Neuronal stem cell (in vitro differentiated cells): Measurements from ENCODE around the gene LIN54.
A peak's percentile ranks its signal among the peaks of the same experiment; 100 is the strongest.

Source experiments
- DNase-seq: peaks from one replicate; pipeline ENCODE4 v3.0.0-alpha.2; 2013; ENCODE audit warnings: low spot score
- H2AFZ ChIP-seq: one replicate; pipeline ENCODE4 v1.6.1; 2013; ENCODE audit warnings: mild to moderate bottlenecking, low read length, inconsistent platforms
- H2AK5ac ChIP-seq: 2 replicates; pipeline ENCODE4 v1.6.1; 2013; ENCODE audit warnings: low read depth, mild to moderate bottlenecking, inconsistent platforms, low read length, moderate library complexity, mixed read lengths
- H2BK120ac ChIP-seq: 2 replicates; pipeline ENCODE4 v1.6.1; 2013; ENCODE audit warnings: low read depth, mild to moderate bottlenecking, inconsistent platforms, low read length, moderate library complexity, mixed read lengths
- H2BK12ac ChIP-seq: one replicate; pipeline ENCODE4 v1.6.1; 2013; ENCODE audit warnings: low read length, inconsistent platforms
- H2BK15ac ChIP-seq: 2 replicates; pipeline ENCODE4 v1.6.1; 2013; ENCODE audit warnings: mild to moderate bottlenecking, low read length, inconsistent platforms, mixed read lengths
- H2BK5ac ChIP-seq: one replicate; pipeline ENCODE4 v1.6.1; 2013; ENCODE audit warnings: inconsistent platforms, mild to moderate bottlenecking, low read length, moderate library complexity
- H3K14ac ChIP-seq: one replicate; pipeline ENCODE4 v1.6.1; 2013; ENCODE audit warnings: low read length, inconsistent platforms
- H3K18ac ChIP-seq: 2 replicates; pipeline ENCODE4 v1.6.1; 2013; ENCODE audit warnings: low read length, inconsistent platforms
- H3K23ac ChIP-seq: 2 replicates; pipeline ENCODE4 v1.6.1; 2013; ENCODE audit warnings: low read depth, mild to moderate bottlenecking, mixed read lengths, low read length, inconsistent platforms; ENCODE audit not compliant: poor library complexity
- H3K27ac ChIP-seq: replicated peaks from 3 replicates; pipeline ENCODE4 v1.5.1; 2013; ENCODE audit warnings: low read length, inconsistent platforms
- H3K27me3 ChIP-seq, 3 experiments: 2 replicates each; pipeline ENCODE4 v1.6.1; 2013; ENCODE audit warnings: low read length in 3 of 3, mild to moderate bottlenecking in 2 of 3, inconsistent platforms in 1 of 3, low read depth in 1 of 3, mixed read lengths in 1 of 3, moderate library complexity in 1 of 3; ENCODE audit not compliant: control insufficient read depth in 3 of 3, insufficient read depth in 3 of 3
- H3K36me3 ChIP-seq, 2 donors: replicated peaks in 1 of 2; 2 replicates each; pipeline ENCODE4 v1.6.1; 2013; ENCODE audit warnings: low read length in 2 of 2; ENCODE audit not compliant: control insufficient read depth in 2 of 2, insufficient read depth in 2 of 2
- H3K4ac ChIP-seq: 2 replicates; pipeline ENCODE4 v1.6.1; 2013; ENCODE audit warnings: inconsistent platforms, mild to moderate bottlenecking, low read length, moderate library complexity
- H3K4me1 ChIP-seq, 2 donors: 1 replicate in 1 of 2; 2 replicates in 1 of 2; pipeline ENCODE4 v1.6.1; 2013; ENCODE audit warnings: low read length in 2 of 2, low read depth in 1 of 2; ENCODE audit not compliant: control insufficient read depth in 2 of 2, insufficient read depth in 1 of 2
- H3K4me2 ChIP-seq: one replicate; pipeline ENCODE4 v1.6.1; 2013; ENCODE audit warnings: mild to moderate bottlenecking, low read length, inconsistent platforms; ENCODE audit not compliant: insufficient read depth, poor library complexity, severe bottlenecking
- H3K4me3 ChIP-seq, 2 donors: 2 replicates each; pipeline ENCODE4 v1.5.1; 2013; ENCODE audit warnings: low read length in 2 of 2, mild to moderate bottlenecking in 2 of 2, inconsistent platforms in 1 of 2, moderate library complexity in 1 of 2
- H3K79me1 ChIP-seq: one replicate; pipeline ENCODE4 v1.6.1; 2013; ENCODE audit warnings: low read depth, mild to moderate bottlenecking, inconsistent platforms, low read length, moderate library complexity
- H3K9ac ChIP-seq: one replicate; pipeline ENCODE4 v1.6.1; 2013; ENCODE audit warnings: mild to moderate bottlenecking, low read depth, low read length, inconsistent platforms; ENCODE audit not compliant: poor library complexity
- H3K9me3 ChIP-seq, 2 donors: replicated peaks in 1 of 2; 2 replicates each; pipeline versions ENCODE3 to v1.6.1; 2013; ENCODE audit warnings: low read length in 2 of 2, mild to moderate bottlenecking in 2 of 2, inconsistent platforms in 1 of 2, low read depth in 1 of 2, mixed read lengths in 1 of 2, moderate library complexity in 1 of 2; ENCODE audit not compliant: control insufficient read depth in 2 of 2, insufficient read depth in 1 of 2
- H4K8ac ChIP-seq: one replicate; pipeline ENCODE4 v1.6.1; 2013; ENCODE audit warnings: low read depth, mild to moderate bottlenecking, inconsistent platforms, low read length, moderate library complexity
- H4K91ac ChIP-seq: one replicate; pipeline ENCODE4 v1.6.1; 2013; ENCODE audit warnings: low read length, low read depth, mild to moderate bottlenecking, inconsistent platforms; ENCODE audit not compliant: poor library complexity
- WGBS, 2 donors: extraction: QIAGEN DNeasy Blood & Tissue Kit; methylation state at CpG; one replicate each; pipeline ENCODE4 v1.1.7; 2013; ENCODE audit warnings: missing lambda C conversion rate in 2 of 2, mixed read lengths in 1 of 2; ENCODE audit not compliant: insufficient read length in 2 of 2, insufficient replicate concordance in 1 of 2; ENCODE audit errors: extremely low coverage in 2 of 2; 5-methylcytosine and 5-hydroxymethylcytosine counted together

Gene LIN54

GRCh38 chr4:83013902-83014301 lies 3.3 kb upstream of the LIN54 start:
- Histone ChIP-seq H3K23ac (no peak overlapping the region), H3K27me3 (no peaks in the 10 kb centered on the region), H3K27ac (no peak overlapping the region), H4K8ac (no peak overlapping the region), H3K4ac (no peak overlapping the region), H3K4me3 (no peak overlapping the region), H2BK120ac (no peak overlapping the region), H2BK15ac (no peak overlapping the region), H2BK12ac (no peak overlapping the region), H2BK5ac (no peak overlapping the region), H3K36me3 (no peaks in the 10 kb centered on the region), H3K4me1 (peaks cover 2 to 8% of the 10 kb centered on the region in 2 donors), H3K9me3 (no peaks in the 10 kb centered on the region), H3K18ac (no peak overlapping the region), H3K79me1 (no peaks in the 10 kb centered on the region), H3K9ac (no peak overlapping the region), H3K4me2 (no peak overlapping the region), H4K91ac (no peak overlapping the region), H2AFZ (peak overlapping the region; percentile 86), H2AK5ac (no peak overlapping the region), H3K14ac (no peak overlapping the region)
- no peak for DNase-seq

GRCh38 chr4:83013420-83013867 lies 2.8 kb upstream of the LIN54 start:
- no peaks in the 10 kb centered on the region for H3K9me3 ChIP-seq
- no peak overlapping the region for H4K8ac ChIP-seq
- H3K27ac ChIP-seq: peak overlapping the region; percentile 21
- no peak overlapping the region for H3K23ac ChIP-seq
- H2BK120ac ChIP-seq: no peak overlapping the region
- H3K9ac ChIP-seq: no peak overlapping the region
- no peak overlapping the region for H3K18ac ChIP-seq
- no peak overlapping the region for H2BK15ac ChIP-seq
- H4K91ac ChIP-seq: no peak overlapping the region
- no peak overlapping the region for H2BK12ac ChIP-seq
- no peak overlapping the region for H3K4ac ChIP-seq
- H3K79me1 ChIP-seq: no peaks in the 10 kb centered on the region
- H3K4me2 ChIP-seq: no peak overlapping the region
- no peak overlapping the region for H2AK5ac ChIP-seq
- no peak for DNase-seq
- no peaks in the 10 kb centered on the region for H3K27me3 ChIP-seq
- H2BK5ac ChIP-seq: no peak overlapping the region
- peak overlapping the region; percentile 86 for H2AFZ ChIP-seq
- H3K36me3 ChIP-seq: no peaks in the 10 kb centered on the region
- WGBS, 2 donors: no CpG with 5 or more reads among the region's 13 CpGs
- H3K4me1 ChIP-seq: peaks cover 2 to 8% of the 10 kb centered on the region in 2 donors
- peak overlapping the region in 1 of 2 donors; percentile 57 for H3K4me3 ChIP-seq
- H3K14ac ChIP-seq: no peak overlapping the region

- no peak overlapping the region for H4K8ac ChIP-seq
- no peak overlapping the region for H4K91ac ChIP-seq
- no peaks in the 10 kb centered on the region for H3K9me3 ChIP-seq
- H2AK5ac ChIP-seq: no peak overlapping the region
- no peak overlapping the region for H2BK15ac ChIP-seq
- no peaks in the 10 kb centered on the region for H3K79me1 ChIP-seq
- peak overlapping the region; percentile 90 for H3K18ac ChIP-seq
- peak overlapping the region; percentile 82 for H3K14ac ChIP-seq
- peak overlapping the region; percentile 75 for H3K4me2 ChIP-seq
- peak overlapping the region; percentile 86 for H2AFZ ChIP-seq
- no peaks in the 10 kb centered on the region for H3K36me3 ChIP-seq
- H3K4me1 ChIP-seq: peaks cover 2 to 8% of the 10 kb centered on the region in 2 donors
- peak overlapping the region; percentile 92 to 94 for H3K4me3 ChIP-seq
- H3K23ac ChIP-seq: peak overlapping the region; percentile 73
- H3K27me3 ChIP-seq: no peaks in the 10 kb centered on the region
- H2BK120ac ChIP-seq: no peak overlapping the region
- WGBS, 2 donors: no CpG with 5 or more reads among the region's 73 CpGs
- peak overlapping the region; percentile 80 for H3K27ac ChIP-seq
- DNase-seq: peak; percentile 98
- peak overlapping the region; percentile 11 for H2BK5ac ChIP-seq
- H2BK12ac ChIP-seq: no peak overlapping the region
- H3K9ac ChIP-seq: peak overlapping the region; percentile 75
- H3K4ac ChIP-seq: no peak overlapping the region
These were observed 2.2 kb upstream of the LIN54 start for GRCh38 chr4:83012687-83013419.

GRCh38 chr4:83012200-83012686 lies 1.6 kb upstream of the LIN54 start:
- peak overlapping the region; percentile 73 for H3K23ac ChIP-seq

More at GRCh38 chr4:83012200-83012686, 1.6 kb upstream of the LIN54 start:
- peak overlapping the region; percentile 86 for H2AFZ ChIP-seq
- H3K9ac ChIP-seq: peak overlapping the region; percentile 75
- peak overlapping the region; percentile 82 for H3K14ac ChIP-seq
- no peaks in the 10 kb centered on the region for H3K27me3 ChIP-seq
- no peak for DNase-seq
- no CpG with 5 or more reads among the region's 43 CpGs for WGBS, 2 donors
- no peak overlapping the region for H2BK120ac ChIP-seq
- no peak overlapping the region for H2BK15ac ChIP-seq
- peak overlapping the region; percentile 11 for H2BK5ac ChIP-seq
- H3K18ac ChIP-seq: peak overlapping the region; percentile 90
- H3K79me1 ChIP-seq: no peaks in the 10 kb centered on the region
- peaks cover 2 to 8% of the 10 kb centered on the region in 2 donors for H3K4me1 ChIP-seq
- H2BK12ac ChIP-seq: no peak overlapping the region
- peak overlapping the region; percentile 80 for H3K27ac ChIP-seq
- H3K36me3 ChIP-seq: no peaks in the 10 kb centered on the region
- no peaks in the 10 kb centered on the region for H3K9me3 ChIP-seq
- no peak overlapping the region for H4K8ac ChIP-seq
- peak overlapping the region; percentile 75 for H3K4me2 ChIP-seq
- no peak overlapping the region for H4K91ac ChIP-seq
- H3K4ac ChIP-seq: no peak overlapping the region
- H2AK5ac ChIP-seq: no peak overlapping the region
- H3K4me3 ChIP-seq: peak overlapping the region; percentile 92 to 94
